Mesodermal cell (in vitro differentiated cells): ENCODE data around the gene NTF3.

ENCODE experiments used
- H3K27ac ChIP-seq: 2 replicates; pipeline ENCODE4 v1.7.0; 2013; ENCODE audit warnings: mild to moderate bottlenecking, low read depth, low read length, moderate library complexity; ENCODE audit not compliant: severe bottlenecking
- H3K36me3 ChIP-seq: 2 replicates; pipeline ENCODE4 v1.7.1; 2013; ENCODE audit warnings: mild to moderate bottlenecking, low read length, moderate library complexity; ENCODE audit not compliant: control insufficient read depth, insufficient read depth
- H3K4me1 ChIP-seq: one replicate; pipeline ENCODE4 v1.7.1; 2013; ENCODE audit warnings: mild to moderate bottlenecking, low read length; ENCODE audit not compliant: insufficient read depth, control insufficient read depth, poor library complexity, severe bottlenecking
- H3K4me3 ChIP-seq: 2 replicates; pipeline ENCODE4 v1.7.0; 2013; ENCODE audit warnings: low read length, control low read depth, mild to moderate bottlenecking; ENCODE audit not compliant: insufficient read depth, poor library complexity, severe bottlenecking; ENCODE audit errors: extremely low read depth
- H3K9me3 ChIP-seq: 2 replicates; pipeline ENCODE4 v1.7.1; 2013; ENCODE audit warnings: mild to moderate bottlenecking, low read length, moderate library complexity; ENCODE audit not compliant: control insufficient read depth
- WGBS, 2 experiments: methylation state at CpG; one replicate each; pipeline ENCODE4 v1.1.5; 2013; ENCODE audit warnings: missing lambda C conversion rate in 2 of 2; ENCODE audit not compliant: insufficient coverage in 2 of 2; 5-methylcytosine and 5-hydroxymethylcytosine counted together

Gene NTF3

GRCh38 chr12:5441497-5442236 lies 9.8 kb downstream of the NTF3 start:
- 71 to 72% methylated on average over 9 to 10 of the region's 10 CpGs for WGBS, 2 experiments
- peaks cover 22% of the 10 kb centered on the region for H3K4me1 ChIP-seq
- no peak overlapping the region for H3K27ac ChIP-seq
- no peaks in the 10 kb centered on the region for H3K36me3 ChIP-seq
- no peaks in the 10 kb centered on the region for H3K9me3 ChIP-seq
- H3K4me3 ChIP-seq, result no peak overlapping the region

GRCh38 chr12:5442251-5443006 lies 10.5 kb downstream of the NTF3 start:
- Histone ChIP-seq H3K9me3 (no peaks in the 10 kb centered on the region), H3K27ac (no peak overlapping the region), H3K36me3 (no peaks in the 10 kb centered on the region), H3K4me1 (peaks cover 22% of the 10 kb centered on the region), H3K4me3 (no peak overlapping the region)
- WGBS, 2 experiments, result 65 to 100% methylated on average over 6 to 7 of the region's 11 CpGs

- 74 to 75% methylated on average over 4 to 6 of the region's 6 CpGs for WGBS, 2 experiments
- H3K4me1 ChIP-seq, result peaks cover 18% of the 10 kb centered on the region
- no peaks in the 10 kb centered on the region for H3K9me3 ChIP-seq
- no peak overlapping the region for H3K4me3 ChIP-seq
- H3K27ac ChIP-seq, result no peak overlapping the region
- H3K36me3 ChIP-seq, result no peaks in the 10 kb centered on the region
Measured at GRCh38 chr12:5444520-5444919, 12.6 kb downstream of the NTF3 start.

GRCh38 chr12:5447320-5447719 lies 15.4 kb downstream of the NTF3 start:
- Histone ChIP-seq H3K9me3 (no peaks in the 10 kb centered on the region), H3K36me3 (no peaks in the 10 kb centered on the region), H3K27ac (no peak overlapping the region), H3K4me1 (peaks cover under 1% of the 10 kb centered on the region), H3K4me3 (no peak overlapping the region)
- WGBS, 2 experiments, result 92 to 100% methylated on average over 2 to 4 of the region's 5 CpGs

GRCh38 chr12:5451251-5451650 lies 19.3 kb downstream of the NTF3 start:
- H3K4me1 ChIP-seq, result peaks cover 4% of the 10 kb centered on the region
- no peaks in the 10 kb centered on the region for H3K36me3 ChIP-seq
- no CpG with 5 or more reads among the region's 1 CpG for WGBS, 2 experiments
- H3K27ac ChIP-seq, result no peak overlapping the region
- H3K4me3 ChIP-seq, result no peak overlapping the region
- no peaks in the 10 kb centered on the region for H3K9me3 ChIP-seq

GRCh38 chr12:5452569-5452968 lies 20.7 kb downstream of the NTF3 start:
- Histone ChIP-seq H3K4me1 (peaks cover 13% of the 10 kb centered on the region), H3K4me3 (no peak overlapping the region)

GRCh38 chr12:5453466-5453865 lies 21.6 kb downstream of the NTF3 start:
- Histone ChIP-seq H3K4me3 (no peak overlapping the region), H3K4me1 (peaks cover 14% of the 10 kb centered on the region), H3K27ac (no peak overlapping the region), H3K36me3 (no peaks in the 10 kb centered on the region), H3K9me3 (no peaks in the 10 kb centered on the region)
- WGBS, 2 experiments, result 89 to 94% methylated on average over 3 to 5 of the region's 5 CpGs

More at GRCh38 chr12:5452569-5452968, 20.7 kb downstream of the NTF3 start:
- Histone ChIP-seq H3K36me3 (no peaks in the 10 kb centered on the region), H3K27ac (no peak overlapping the region), H3K9me3 (no peaks in the 10 kb centered on the region)
- 88 to 100% methylated on average over 4 of the region's 9 CpGs for WGBS, 2 experiments

GRCh38 chr12:5455045-5455444 lies 23.1 kb downstream of the NTF3 start:
- Histone ChIP-seq H3K9me3 (no peaks in the 10 kb centered on the region), H3K4me1 (peaks cover 14% of the 10 kb centered on the region), H3K4me3 (no peak overlapping the region), H3K36me3 (no peaks in the 10 kb centered on the region), H3K27ac (no peak overlapping the region)
- WGBS, 2 experiments, result 95 to 99% methylated on average over 9 to 10 of the region's 11 CpGs

GRCh38 chr12:5456030-5456429 lies 24.1 kb downstream of the NTF3 start:
- H3K4me3 ChIP-seq, result no peak overlapping the region
- H3K27ac ChIP-seq, result no peak overlapping the region
- H3K9me3 ChIP-seq, result no peaks in the 10 kb centered on the region
- peaks cover 14% of the 10 kb centered on the region for H3K4me1 ChIP-seq
- H3K36me3 ChIP-seq, result no peaks in the 10 kb centered on the region
- WGBS, 2 experiments, result 95 to 100% methylated on average over 2 of the region's 6 CpGs

- no peaks in the 10 kb centered on the region for H3K9me3 ChIP-seq
- 73 to 79% methylated on average over 8 of the region's 8 CpGs for WGBS, 2 experiments
- peak overlapping the region; percentile 74 for H3K27ac ChIP-seq
- no peaks in the 10 kb centered on the region for H3K36me3 ChIP-seq
- H3K4me1 ChIP-seq, result peaks cover 14% of the 10 kb centered on the region
- H3K4me3 ChIP-seq, result no peak overlapping the region
Measured at GRCh38 chr12:5456906-5457305, 25.0 kb downstream of the NTF3 start.
